ENCODE data around the gene ZBTB33.

DNA sequence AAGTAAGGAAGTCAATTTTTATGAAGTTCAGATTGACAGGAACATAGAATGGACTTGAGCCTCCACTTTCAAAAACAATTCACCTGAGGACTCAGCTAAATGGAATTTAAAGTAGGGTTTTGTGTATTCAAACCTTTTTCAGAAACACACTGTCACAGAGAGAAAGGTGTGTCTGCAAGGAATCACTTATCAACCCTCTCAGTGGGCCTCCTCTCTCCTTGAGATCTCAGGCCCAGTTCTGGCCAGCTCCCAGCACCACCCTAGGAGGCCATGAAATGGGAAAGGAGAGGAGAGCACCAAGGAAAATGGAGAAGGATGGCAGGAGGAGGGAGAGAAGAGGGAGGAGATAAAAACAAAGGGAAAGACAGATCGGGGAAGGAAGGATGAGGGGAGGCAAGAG, 32.1 kb downstream of the ZBTB33 start:
- TF ChIP-seq TAF1 (IDR thresholded peaks at IDR 0.05; ENCODE audit: borderline replicate concordance, insufficient read depth, low read length) (no peak), POLR2AphosphoS5 (IDR thresholded peaks at IDR 0.05; ENCODE audit: low read depth, low read length) (no peak)
